Fibroblast of skin of left quadriceps (primary cell): ENCODE results near the gene COL8A1.

Source experiments
- DNase-seq, 2 experiments: peaks; one replicate each; pipeline ENCODE4 v3.0.0-alpha.2; 2013; ENCODE audit warnings: low read depth in 2 of 2

Gene COL8A1

GRCh38 chr3:99670556-99670950 is 32.2 kb downstream of the COL8A1 start:
- no peak for DNase-seq

- peak in 1 of 2 experiments; percentile 26 for DNase-seq
Observed at GRCh38 chr3:99674086-99674789, 35.8 kb downstream of the COL8A1 start.

GRCh38 chr3:99678023-99678422 is 39.6 kb downstream of the COL8A1 start:
- peak; percentile 42 to 51 for DNase-seq

- DNase-seq = no peak
Observed at GRCh38 chr3:99678896-99679295, 40.5 kb downstream of the COL8A1 start.

DNA sequence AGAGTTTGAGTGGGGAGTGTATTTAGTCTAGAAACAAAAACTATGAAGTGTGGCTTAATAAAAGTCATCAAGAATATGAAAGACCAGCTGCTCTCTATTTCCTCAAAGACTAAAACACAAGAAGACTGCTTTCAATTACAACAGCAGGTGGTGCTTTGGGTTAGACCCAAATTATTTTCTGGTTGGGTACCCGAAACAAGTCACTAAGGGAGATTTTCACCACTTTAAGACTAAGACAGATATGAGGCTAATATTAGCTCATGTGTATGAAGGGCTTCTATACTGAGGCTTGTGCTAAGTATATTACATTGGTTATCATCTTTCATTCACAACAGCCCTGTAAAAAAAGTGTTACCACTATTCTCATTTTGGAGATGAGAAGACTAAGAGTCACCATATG is 43.1 kb downstream of the COL8A1 start:
- no peak for DNase-seq

GRCh38 chr3:99681976-99682375 is 43.6 kb downstream of the COL8A1 start:
- no peak for DNase-seq

- DNase-seq = no peak
Observed at GRCh38 chr3:99683465-99683864, 45.1 kb downstream of the COL8A1 start.

DNA sequence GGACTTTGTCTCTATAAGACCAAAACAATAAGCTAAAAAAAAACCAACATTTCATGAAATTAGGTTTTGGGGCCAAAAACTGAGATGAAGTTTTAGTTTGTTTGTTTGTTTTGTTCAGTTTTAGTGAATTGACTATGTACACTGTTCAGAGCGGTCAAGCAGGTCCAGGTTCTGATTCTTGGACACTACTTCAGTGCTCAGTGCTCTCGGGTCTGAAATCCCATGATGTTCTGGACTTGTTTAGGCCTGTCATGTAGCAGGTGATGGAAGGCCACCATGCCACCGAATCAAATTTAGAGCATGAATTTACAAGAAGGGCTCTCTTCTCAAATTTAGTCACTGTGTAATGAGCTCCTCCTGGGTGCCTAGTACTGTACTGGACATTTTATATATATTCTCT is 45.5 kb downstream of the COL8A1 start:
- DNase-seq = no peak

DNA sequence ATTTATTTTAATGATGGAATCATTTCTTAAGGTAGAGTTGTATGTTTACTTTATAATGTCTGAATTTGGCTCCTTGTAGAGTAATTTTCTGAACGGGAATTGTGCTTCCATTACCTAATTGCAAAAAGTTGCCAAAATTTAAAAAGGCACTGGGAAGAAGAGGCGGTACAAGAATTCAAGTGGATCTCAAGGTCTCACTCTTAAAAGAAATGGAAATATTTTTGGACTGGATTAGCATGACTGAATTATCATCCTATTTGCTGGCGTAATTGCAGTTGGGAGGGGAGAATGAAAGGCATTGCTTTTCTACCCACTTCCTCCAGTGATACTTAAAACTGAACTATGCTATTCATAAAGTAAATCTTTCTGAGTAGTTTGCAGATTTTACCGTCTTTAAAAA is 46.2 kb downstream of the COL8A1 start:
- no peak for DNase-seq

DNA sequence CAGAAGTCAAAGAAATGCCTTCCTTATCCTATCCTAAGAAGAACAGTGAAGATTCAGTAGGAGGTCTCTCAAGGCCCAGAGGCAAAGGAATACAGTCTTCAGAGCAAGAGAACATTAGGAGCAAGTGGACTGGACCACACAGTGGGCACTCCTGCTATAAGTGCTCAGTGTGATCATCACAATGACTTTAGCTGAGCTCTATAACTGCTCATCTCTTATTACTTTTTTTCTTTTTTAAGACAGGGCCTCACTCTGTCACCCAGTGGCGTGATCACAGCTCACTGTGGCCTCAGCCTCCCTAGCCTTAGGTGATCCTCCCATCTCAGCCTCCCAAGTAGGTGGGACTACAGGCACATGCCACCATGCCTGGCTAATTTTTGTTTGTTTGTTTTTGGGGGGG is 48.1 kb downstream of the COL8A1 start:
- DNase-seq = no peak

DNA sequence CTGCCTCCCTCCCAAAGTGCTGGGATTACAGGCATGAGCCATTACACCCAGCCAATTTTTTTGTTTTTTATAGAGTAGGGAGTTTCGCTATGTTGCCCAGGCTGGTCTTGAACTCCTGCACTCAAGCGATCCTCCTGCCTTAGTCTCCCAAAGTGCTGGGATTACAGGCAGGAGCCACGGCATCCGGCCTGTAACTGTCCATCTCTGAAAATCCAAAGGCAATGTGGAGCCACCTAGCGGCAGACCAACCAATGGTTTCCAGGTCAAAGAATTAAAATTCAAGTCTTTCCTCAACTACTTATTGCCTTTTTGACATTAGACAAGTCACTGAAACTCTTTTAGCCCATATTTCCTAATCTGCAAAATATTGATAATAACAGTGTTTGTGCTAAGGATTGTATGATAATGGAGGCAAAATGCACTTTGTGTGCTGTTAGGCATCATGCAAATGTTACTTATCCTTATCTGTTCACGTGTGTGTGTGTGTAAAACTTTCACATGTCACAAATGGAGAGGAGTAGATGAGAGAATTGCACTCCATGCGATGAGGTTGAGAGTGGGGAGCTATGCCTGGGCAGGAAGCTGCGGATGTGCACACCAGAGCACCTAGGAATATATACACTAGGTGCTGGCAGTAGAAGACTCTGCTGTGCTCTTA is 48.7 kb downstream of the COL8A1 start:
- peak in 1 of 2 experiments; percentile 29 for DNase-seq

- DNase-seq = no peak
Observed at GRCh38 chr3:99690761-99691369, 52.5 kb downstream of the COL8A1 start.

DNA sequence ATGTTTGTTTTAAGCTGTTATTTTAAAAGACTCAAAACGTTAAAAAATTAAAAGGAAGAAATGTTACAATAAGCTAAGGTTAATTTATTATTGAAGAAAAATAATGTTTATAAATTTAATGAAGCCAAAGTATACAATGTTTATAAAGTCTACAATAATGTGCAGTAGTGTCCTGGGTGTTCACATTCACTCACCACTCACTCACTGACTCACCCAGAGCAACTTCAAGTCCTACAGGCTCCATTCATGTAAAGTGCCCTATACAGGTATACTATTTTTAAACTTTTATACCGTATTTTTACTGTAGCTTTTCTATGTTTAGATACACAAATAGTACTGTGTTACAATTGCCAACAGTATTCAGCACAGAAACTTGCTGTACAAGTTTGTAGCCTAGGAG is 55.2 kb downstream of the COL8A1 start:
- DNase-seq = no peak

GRCh38 chr3:99696497-99696896 is 58.1 kb downstream of the COL8A1 start:
- no peak for DNase-seq

GRCh38 chr3:99697250-99697649 is 58.9 kb downstream of the COL8A1 start:
- DNase-seq = no peak

DNA sequence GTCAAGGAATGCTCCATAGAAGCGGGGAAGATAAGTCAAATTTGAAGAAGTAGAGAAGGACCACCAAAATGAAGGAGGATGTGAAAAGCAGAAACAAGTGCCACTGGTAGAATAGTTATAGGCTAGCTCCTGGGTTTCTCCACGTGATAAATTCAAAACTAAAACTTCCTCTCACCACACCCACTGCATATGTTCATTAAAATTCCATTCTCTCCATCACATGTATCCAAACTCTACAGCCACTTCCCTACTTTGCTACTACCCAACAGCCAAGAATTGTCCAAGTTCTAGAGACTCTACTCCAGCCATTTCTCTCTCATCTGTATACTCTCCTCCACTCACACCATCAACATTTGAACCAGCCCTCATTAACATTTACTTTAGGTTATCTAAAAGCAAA is 60.5 kb downstream of the COL8A1 start:
- DNase-seq = no peak

- DNase-seq = peak; percentile 36 to 45
Observed at GRCh38 chr3:99699841-99700240, 61.4 kb downstream of the COL8A1 start.

GRCh38 chr3:99700631-99701268 is 62.4 kb downstream of the COL8A1 start:
- peak in 1 of 2 experiments; percentile 47 for DNase-seq

DNA sequence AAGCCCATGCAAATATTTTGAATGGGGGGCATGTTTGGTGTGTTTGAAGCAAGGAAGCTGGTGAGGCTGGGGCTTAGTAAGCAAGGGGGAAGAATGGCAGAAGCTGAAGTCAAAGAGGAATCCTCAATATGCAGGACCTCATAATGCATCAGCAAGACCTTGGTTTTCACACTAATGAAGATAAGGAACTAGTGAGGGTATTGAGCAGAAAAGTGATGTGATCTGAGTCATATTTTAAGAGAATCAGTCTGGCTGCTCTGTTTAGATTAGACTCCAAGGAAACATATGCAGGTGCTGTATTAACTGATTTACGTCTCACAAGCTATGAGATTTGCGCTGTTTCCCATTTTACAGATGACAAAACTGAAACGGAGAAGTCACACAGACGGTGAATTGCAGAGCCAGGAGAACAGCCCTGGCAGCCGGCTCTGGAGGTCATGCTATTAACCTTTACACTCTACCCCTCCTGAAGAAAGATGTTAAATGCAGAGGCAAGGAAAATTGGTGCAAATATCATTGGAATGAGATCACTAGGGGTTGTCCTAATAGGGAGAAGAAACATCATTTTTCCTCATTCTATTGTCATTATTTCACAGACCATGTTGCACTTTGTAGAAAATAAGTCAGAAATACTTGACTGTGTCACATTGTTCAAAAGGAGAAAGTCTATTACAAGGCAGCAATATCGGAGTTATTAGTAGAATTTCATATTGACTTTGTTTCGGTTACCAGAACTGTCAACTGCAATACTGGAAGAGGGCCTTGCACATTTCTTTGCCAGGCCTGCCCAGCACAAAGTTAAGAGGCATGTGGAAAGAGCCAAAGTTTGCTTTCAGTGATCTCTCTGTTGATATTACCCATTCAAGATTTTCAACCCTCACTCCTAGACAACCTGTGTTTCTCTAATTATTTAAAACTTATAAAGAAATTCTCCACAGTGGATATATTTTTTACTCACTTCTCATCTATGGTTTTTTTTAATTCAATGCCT is 64.9 kb downstream of the COL8A1 start:
- DNase-seq = no peak

DNA sequence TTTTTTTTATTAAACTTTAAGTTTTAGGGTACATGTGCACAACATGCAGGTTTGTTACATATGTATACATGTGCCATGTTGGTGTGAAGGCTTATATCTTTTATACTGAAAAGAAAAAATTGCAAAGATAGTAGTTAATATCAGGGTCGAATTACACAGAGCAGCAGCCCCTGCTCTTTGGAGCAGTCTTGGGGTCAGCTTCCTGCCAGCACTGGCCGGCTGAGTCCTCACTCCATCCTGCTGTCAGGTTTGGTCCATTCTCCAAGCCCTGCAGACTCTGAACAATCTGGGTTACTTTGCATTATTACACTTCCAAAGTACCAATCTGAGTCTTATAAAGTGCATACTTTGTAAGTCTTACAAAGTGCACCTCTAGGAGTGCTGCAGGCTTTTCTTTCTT is 66.0 kb downstream of the COL8A1 start:
- DNase-seq = no peak

- no peak for DNase-seq
Observed at GRCh38 chr3:99706410-99706809, 68.0 kb downstream of the COL8A1 start.
